HG03039 (cell line): ENCODE results near the gene HIP1.
"Not testable (repeated sequence)": the region's sequence is repeated elsewhere in the genome, so short reads cannot be mapped to it uniquely, and the experiment has no call there.

Experiments used
- ATAC-seq: cut with Tn5 transposase; IDR thresholded peaks from one replicate; pipeline ENCODE4 v1.9.1; 2021; ENCODE audit warnings: mild to moderate bottlenecking, moderate library complexity; ENCODE audit not compliant: unreplicated experiment

HIP1 gene

DNA sequence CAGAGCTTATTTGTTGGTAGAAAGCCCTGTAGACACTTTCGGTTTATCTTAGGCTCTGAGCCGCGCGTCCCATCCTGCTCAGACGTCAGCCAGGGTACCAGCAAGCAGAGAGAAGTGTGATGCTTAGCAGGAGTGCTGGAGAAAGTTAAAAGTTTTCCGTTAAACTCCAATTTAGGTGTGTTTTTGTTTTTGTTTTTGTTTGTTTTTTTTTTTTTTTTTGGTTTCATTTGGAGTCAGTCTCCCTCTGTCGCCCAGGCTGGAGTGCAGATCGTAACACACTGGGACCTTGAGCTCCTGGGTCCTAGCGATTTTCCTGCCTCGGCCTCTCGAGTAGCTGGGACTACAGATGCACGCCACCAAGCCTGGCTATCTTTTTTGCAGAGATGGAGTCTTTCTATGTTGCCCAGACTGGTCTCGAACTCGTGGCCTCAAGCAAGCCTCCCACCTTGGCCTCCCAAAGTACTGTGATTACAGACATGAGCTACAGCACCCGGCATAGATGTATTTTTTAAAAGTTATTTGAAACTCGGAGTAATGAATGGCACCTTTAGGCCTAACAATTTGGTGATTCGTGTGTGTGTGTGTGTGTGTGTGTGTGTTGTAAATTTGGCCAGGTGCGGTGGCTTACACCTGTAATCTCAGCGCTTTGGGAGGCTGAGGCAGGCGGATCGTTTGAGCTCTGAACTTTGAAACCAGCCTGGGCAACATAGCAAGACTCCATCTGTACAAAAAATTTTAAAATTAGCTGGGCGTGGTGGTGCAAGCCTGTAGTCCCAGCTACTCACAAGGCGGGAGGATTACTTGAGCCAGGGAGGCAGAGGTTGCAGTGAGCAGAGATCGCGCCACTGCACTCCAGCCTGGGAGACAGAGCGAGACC lies 1.3 kb upstream of the HIP1 start:
- ATAC-seq: no peak

DNA sequence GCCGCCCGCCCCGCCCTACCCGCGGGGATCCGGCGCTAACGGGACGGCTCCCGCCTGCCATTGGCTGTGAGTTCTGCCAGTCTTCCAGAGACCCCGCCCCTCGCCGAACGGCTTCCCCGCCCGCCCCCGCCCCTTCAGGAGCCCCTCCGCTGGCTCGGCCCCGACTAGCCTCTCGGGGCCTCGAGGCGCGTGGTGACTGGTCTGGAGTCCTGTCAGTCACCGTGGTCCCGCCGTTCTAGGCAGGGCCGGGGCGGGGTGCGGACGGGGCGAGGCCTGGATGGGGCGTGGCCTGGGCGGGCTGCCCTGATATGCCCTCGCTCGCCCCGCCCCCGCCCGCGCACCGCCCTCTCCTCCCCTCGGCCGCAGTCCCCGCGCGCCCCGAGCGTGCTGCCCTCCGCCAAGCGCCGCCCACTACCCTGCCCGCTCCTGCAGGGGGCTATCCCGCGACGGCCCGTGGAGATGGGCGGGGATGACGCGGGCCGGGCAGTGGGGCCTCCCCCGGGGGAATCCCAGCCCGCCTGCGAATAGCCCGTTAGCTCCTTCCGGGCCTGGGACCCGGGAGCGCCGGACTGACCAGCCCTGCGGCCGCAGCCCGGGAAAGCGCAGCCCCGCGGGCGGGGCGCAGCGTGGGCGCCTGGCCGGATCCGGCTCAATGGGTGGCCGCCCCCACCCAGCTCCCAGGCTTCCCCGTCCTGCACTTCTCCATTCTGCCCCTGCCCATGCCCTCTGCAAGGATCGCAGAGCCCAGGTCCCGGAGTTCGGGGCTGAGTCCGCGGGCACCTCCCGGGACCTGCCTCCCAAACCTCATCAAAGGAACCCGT lies 444 bp upstream of the HIP1 start:
- peak; percentile 90 for ATAC-seq

DNA sequence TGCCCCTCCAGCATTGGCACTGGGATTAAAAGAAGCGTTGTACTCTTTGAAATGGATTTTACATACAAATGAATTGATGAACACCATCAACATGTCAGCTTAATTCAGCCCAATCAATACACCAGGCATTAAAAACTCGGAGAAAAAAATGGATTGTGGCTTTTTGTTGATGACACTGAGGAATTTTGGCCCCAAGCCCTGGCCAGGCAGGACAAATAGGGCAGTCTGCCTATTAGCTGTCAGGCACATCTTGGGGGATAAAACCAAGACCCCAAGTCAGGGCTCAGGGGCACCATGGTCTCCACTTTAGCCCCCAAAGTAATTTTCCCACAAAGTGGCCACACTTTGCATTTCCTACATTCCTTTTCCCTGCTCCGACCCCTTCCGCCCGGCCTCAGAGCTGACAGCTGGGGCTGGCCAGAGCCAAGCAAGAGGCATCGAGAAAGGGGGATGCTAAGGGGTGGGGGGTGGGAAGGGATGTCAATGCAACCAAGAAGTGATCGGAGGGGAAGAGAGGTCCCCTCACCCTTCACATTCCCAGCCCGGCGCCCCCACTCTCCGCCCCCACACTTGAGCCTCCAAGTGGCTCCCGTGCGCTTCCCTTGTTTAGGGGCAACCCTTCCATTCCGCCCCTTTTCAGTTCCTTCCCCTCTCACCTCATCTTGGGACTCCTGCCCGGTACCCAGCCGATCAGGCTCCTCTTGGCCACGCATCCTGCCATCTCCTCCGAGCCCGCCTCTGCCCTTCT lies 711 bp downstream of the HIP1 start:
- ATAC-seq: no peak

DNA sequence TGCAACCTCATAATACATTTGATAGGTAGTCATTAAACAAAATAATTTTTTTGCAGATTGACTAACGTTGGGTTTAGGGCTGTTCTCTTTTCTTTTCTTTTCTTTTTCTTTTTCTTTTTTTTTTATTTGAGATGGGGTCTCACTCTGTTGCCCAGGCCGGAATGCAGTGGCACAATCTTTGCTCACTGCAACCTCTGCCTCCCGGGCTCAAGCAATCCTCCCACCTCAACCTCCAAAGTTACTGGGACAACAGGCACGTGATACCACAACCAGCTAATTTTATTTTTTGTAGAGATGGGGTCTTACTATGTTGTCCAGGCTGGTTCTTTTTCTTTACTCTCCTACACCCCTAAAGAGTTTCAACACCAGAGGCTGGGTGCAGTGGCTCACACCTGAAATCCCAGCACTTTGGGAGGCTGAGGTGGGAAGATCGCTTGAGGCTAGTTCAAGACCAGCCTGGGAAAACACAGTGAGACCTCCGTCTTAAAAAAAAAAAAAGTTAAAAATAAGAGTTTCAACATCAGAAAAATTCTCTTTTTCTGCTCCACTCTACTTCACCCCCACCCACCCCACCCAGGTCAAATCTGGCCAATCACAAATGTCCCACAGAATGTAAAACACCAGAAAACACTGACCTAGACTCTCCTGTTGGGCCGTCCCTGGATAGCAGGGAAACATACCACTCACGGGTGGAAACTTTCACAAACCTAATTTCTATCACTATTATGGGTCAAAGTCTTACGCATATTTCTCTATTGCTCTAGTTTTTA lies 3.0 kb downstream of the HIP1 start:
- no peak for ATAC-seq

DNA sequence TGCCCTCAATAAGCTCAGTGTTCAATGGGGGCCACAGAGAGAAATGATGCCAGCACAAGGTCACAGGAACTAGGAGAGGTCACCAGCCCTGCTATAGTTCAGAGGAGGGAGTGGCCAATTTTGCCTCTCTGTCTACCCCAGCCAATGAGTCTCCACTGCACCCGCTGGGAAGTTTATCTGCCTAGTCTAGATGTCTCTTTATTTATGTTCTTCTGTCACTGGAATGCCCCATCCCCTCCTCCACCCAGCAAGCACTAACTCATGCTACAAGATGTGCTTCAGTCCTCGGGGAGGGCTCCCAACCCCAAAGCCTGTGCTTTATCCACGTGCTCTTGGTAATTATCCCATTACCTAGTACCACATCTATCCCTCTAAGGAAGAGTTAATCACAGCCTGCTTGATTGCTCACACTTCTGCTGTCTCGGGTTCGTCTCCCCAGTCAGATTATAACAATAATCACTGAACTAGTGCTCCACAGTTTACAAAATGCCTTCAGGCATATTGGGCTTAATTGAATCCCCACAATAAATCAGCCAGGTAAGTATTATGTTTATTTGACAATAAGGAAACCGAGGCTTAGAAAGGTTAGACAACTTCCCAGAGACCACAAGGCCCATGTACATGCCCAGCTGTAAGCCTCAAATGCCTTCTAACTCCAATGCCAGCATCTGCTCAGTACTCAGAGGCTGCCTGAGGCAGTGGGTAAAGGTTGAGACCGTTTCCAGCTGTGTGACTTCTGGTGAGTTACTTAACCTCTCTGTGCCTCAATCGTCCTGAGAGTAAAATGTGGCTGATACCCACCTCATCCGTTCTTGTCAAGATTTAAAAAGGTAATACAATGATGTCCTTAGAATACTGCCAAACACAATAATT lies 3.9 kb downstream of the HIP1 start:
- no peak for ATAC-seq

DNA sequence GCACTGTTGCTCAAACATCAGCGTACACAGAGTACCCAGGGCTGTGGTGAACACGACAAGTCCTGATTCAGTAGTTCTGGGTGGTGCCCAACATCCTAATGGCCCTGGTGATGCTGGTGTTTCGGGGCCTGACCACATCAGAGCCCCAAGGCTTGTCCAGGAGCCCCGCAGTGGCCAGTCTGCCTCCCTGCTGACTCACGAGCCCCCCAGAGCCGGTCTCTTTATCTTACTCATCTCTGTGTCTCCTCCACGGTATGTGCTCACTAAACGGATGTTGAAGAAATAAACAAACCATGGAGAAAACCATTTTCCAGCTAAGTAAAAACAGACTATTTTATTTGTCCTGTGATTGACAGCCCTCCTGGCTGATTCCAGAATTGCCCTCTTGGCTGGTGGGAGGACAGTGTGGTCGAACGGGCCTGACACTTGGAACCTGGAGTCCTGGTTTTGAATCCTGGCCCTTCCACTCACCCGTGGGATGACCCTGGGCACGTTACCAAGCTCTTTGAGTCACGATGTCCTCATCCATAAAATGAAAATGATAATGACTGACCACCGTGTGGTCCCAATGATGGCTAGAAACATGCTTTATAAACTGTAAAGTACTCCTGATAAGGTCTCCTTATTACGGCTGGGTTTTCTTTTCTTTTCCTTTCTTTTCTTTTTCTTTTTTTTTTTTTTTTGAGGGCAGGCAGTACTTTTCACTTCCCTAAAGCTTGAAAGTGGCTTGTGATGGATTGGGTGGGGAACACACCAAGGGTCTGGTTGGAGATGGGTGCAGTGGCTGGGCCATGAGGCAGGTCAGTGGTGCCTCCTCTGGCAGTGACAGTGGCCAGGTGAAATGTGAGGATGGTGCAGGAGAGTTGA lies 5.7 kb downstream of the HIP1 start:
- ATAC-seq: no peak

DNA sequence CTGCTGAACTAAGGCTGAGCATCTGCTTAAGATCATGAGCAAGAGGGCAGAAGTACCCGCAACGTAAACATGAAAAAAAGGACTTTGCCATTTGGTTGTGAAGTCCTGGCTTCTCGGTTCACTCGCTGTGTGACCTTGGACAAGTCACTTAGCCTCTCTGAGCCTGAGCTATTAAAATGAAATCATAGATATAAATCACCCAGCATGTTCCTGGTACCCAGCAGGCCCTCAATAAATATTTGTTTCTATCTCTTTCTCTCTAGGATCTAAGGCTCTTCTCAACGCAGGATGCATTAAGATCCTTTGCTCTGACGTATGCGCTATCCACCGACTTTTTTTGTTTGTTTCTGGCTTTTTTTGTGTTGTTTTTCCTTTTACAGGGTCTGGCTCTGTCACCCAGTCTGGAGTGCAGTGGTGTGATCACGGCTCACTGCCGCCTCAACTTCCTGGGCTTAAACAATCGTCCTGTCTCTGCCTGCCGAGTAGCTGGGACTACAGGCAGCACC lies 6.7 kb downstream of the HIP1 start:
- ATAC-seq: no peak

DNA sequence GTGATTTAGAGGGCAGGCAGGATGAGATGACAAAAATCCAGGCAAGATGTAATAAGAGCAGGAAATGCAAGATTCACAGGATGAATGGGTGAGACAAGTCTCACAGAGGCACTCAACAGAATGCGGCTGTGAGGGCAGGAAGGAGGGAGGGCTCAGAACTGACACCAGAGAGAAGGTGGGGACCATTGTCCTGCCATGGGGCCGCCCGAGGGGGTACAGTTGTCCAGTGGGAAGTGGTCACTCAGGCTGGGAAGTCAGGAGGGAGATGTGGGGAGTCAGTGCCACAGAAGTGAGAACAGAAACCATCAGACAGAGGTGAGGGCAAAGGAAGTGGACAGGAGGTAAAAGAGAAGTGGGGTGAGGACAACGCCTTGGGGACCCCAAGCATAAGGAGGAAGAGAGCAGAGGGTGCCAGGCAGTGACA lies 8.9 kb downstream of the HIP1 start:
- no peak for ATAC-seq

DNA sequence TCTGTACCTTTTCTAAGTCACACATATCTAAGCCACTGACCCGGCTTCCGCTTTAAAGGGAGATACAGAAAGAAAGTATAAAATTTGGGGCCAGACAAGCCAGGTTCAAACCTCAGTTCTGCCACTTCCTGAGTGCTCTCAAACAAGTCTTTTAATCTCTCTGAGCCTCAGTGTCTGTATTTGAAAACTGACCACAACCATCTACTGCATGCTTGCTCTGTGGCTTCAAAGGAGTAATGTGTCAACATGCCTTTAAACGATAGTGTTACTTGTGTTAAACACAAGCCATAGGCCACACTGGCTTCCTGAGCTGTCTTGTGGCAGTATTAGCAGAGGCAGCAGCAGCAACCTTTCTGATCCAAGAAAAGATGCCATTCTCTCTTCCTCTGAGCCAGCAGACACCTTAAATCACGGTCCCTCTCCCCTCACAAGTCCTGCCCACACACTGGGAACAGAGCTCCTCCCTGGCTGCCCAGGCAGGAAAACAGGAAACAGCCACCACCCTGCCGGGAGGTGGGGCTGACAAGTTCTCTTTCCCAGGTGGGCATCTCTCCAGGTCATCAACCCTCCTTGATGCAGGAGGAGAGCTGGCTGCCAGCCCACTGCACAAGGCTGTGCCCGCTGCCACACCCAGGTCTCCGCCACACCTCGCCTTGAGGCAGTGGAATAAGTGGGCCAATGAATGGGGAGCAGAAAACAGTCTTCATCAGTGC lies 10.7 kb downstream of the HIP1 start:
- no peak for ATAC-seq

DNA sequence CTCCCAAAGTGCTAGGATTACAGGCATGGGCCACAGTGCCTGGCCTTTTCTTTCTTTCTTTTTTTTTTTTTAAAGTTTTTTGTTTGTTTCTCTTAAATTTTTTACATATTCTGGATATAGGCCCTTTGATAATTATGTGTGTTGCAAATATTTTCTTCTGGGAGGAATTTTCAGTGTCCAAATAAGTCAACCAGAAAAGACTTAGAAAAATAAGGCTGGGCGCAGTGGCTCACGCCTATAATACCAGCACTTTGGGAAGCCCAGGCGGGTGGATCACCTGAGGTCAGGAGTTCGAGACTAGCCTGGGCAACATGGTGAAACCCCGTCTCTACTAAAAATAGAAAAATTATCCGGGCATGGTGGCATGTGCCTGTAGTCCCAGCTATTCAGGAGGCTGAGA lies 11.4 kb downstream of the HIP1 start:
- ATAC-seq: not testable (repeated sequence)

DNA sequence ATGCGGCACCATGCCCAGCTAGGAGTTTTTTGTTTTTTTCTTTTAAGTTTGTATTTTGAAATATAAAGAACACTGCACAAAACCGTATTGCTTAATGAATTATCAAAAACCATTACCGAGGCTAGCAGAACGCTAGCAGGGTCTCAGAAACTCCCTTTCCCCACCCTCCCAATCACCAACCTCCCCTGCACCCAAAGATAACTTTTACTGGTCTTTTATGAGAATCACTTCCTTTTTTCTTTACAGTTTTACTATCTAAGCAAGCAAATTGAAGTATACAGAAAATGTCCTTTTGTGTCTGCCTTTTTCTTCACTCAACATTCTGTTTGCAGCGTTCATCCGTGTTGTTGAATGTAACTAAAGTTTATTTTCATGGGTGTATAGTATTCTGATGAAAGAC lies 13.4 kb downstream of the HIP1 start:
- ATAC-seq: no peak

DNA sequence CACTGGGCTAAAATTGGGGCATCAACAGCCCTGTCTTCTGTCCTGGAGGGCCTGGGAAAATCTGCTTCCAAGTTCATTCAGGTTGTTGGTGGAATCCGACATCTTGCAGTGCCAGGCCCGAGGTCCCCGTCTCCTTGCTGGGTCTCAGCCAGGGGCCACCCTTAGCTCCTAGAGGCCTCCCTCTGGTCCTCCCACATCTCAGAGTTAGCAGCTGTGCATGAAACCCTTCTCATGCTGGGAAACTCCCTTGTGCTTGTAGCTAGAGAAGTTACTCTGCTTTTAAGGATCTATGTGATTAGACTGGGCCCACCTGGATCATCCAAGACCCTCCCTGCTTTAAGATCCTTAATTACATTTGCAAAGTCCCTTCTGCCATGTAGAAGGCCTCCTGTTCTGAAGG lies 15.3 kb downstream of the HIP1 start:
- ATAC-seq: no peak

DNA sequence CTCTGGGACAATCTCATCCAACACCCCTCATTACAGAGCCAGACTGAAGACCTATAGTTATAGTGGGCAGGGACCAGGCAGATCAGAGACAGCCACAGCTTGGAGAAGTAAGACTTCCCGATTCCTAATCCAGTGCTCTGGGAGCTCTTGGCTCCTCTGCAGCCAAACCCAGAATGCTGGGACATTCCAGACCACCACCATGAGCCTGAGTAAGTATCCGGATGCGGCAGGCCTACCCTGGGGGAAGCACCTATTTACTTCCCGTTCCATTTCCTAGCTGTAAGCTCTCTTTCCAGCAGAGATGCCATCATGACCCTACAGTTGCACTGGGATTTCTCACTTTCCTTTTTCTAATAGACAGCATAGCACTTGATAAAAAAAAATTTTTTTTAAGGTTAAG lies 16.4 kb downstream of the HIP1 start:
- no peak for ATAC-seq

DNA sequence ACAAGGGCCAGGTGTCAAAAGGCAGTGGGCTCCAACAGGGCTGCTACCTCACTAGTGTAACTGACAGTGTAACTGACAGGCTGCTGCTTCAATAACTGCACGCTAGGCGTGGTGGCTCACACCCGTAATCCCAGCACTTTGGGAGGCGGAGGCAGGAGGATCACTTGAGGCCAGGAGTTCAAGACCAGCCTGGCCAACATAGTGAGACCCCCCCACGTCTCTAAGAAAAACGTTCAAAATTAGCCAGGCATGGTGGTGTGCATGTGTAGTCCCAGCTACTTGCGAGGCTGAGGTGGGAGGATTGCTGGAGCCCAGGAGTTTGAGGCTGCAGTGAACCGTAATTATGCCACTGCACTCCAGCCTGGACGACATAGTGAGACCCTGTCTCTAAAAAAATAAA lies 16.8 kb downstream of the HIP1 start:
- not testable (repeated sequence) for ATAC-seq

DNA sequence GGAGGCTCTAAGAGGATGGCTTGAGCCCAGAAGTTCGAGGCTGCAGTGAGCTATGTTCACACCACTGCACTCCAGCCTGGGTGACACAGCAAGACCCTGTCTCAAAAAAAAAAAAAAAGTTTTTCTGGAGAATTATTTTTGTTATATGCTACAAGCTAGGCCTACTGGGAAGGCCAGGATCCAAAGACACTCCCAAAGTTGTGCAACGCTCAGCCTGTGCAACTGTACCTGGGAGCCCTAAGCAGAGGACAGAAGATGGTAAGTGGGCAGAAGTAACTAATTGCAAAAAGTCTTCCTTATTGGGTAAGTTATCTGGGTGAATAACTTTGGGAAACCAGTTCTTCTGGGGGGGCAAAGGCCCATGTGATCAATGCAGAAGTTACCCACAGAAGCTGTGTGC lies 17.3 kb downstream of the HIP1 start:
- no peak for ATAC-seq

DNA sequence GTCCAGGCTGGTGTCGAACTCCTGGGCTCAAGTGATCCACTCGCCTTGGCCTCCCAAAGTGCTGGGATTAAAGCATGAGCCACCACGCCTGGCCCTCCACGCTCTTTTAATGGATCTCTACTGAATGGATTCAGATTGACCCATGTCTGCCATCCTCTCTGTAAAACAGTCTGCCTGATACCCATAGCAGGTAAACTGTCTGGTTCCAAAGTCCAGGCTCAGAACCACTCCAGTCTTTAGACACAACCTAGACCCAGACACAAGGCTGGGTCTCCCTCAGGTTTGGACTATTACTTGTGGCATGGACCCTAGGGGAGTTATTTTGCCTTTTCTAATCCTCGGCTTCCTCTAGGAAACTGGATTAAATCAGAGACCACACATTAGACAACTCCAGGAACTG lies 19.1 kb downstream of the HIP1 start:
- ATAC-seq: no peak

DNA sequence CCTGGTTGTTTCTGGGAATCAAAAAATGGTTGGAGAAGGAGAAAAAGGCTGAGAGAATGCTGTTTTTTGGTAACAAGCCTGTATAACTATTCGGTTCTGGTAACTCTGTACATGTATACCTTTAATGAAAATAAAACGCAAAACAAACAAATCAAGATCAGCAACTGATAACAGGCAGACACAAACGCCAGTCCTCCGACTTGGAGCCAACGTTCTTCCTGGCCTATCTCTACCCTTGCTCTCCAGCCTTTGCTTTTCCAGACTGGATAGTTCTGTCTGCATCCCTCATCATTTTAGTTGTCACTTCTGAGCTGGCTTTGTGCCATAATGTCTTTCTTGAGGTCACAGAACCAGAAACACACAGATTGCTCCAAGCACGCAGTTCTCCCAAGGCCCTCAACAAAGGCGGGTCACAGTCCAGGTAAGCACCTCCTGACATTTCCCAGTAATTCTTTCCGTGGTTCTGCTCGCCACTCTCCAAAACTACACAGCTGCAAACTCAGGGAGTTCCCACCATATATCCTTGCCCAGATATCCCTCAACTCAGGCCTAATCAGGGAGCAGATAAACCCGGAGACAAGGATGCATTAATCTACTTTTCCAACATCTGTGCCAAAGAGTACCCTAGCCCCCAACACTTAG lies 20.2 kb downstream of the HIP1 start:
- no peak for ATAC-seq
